GM12878 (cell line): ENCODE data around the gene TSFM. TPM values are rescaled to one million over a fixed set of nuclear protein-coding genes. Genes with fewer than 3 reads are reported as not detected.

Experiments
- CEBPZ ChIP-seq: fragments of 150-350 bp; IDR thresholded peaks from 2 replicates; pipeline ENCODE4 v1.6.1; 2016; ENCODE audit warnings: low read depth, low read length
- E2F4 ChIP-seq: IDR thresholded peaks from 2 replicates; pipeline ENCODE4 v1.6.1; 2012; ENCODE audit warnings: low read depth, low read length, improper control_type of control experiment
- GABPA ChIP-seq: IDR thresholded peaks from 2 replicates; pipeline ENCODE4 v1.6.1; 2014; ENCODE audit warnings: antibody characterized with exemption, low read depth, mild to moderate bottlenecking, inconsistent platforms
- IRF4 ChIP-seq: IDR thresholded peaks from 2 replicates; pipeline ENCODE4 v1.6.1; 2011; ENCODE audit warnings: low read depth, low read length
- KLF5 ChIP-seq: fragments of 450-650 bp; IDR thresholded peaks from 2 replicates; pipeline ENCODE4 v1.6.1; 2014; ENCODE audit warnings: mild to moderate bottlenecking; ENCODE audit not compliant: partially characterized antibody
- LARP7 ChIP-seq: fragments of 450-650 bp; IDR thresholded peaks from 2 replicates; pipeline ENCODE4 v1.6.1; 2017; ENCODE audit warnings: mild to moderate bottlenecking
- PAX5 ChIP-seq: IDR thresholded peaks from 2 replicates; pipeline ENCODE4 v1.6.1; 2011; ENCODE audit warnings: low read depth, low read length, borderline replicate concordance
- PKNOX1 ChIP-seq: fragments of 450-650 bp; IDR thresholded peaks from 2 replicates; pipeline ENCODE4 v1.6.1; 2016; ENCODE audit warnings: mild to moderate bottlenecking
- POLR2A ChIP-seq: IDR thresholded peaks from 2 replicates; pipeline ENCODE4 v1.6.1; 2011; ENCODE audit warnings: low read depth, mild to moderate bottlenecking, low read length
- RCOR1 ChIP-seq: conservative IDR thresholded peaks from 2 replicates; pipeline ENCODE4 v1.6.1; 2012; ENCODE audit warnings: low read depth, low read length, improper control_type of control experiment
- RFX5 ChIP-seq: IDR thresholded peaks from 2 replicates; pipeline ENCODE4 v1.6.1; 2011; ENCODE audit warnings: low read depth, low read length, improper control_type of control experiment
- WRNIP1 ChIP-seq: IDR thresholded peaks from 2 replicates; pipeline ENCODE4 v1.6.1; 2011; ENCODE audit warnings: low read depth, low read length, improper control_type of control experiment, borderline replicate concordance
- ZBTB11 ChIP-seq: fragments of 450-650 bp; formaldehyde crosslinking; IDR thresholded peaks from 2 replicates; pipeline ENCODE4 v1.5.0; 2022; ENCODE audit warnings: mild to moderate bottlenecking, missing genetic modification characterization
- ZNF217 ChIP-seq: fragments of 450-650 bp; IDR thresholded peaks from 2 replicates; pipeline ENCODE4 v1.6.1; 2017; ENCODE audit warnings: antibody characterized with exemption, mild to moderate bottlenecking
- ZNF274 ChIP-seq: IDR thresholded peaks from one replicate; pipeline ENCODE4 v1.8.0; 2011; ENCODE audit not compliant: insufficient read length, insufficient read depth
- ZZZ3 ChIP-seq: IDR thresholded peaks from 2 replicates; pipeline ENCODE4 v1.6.1; 2011; ENCODE audit warnings: low read depth; ENCODE audit not compliant: control insufficient read depth, insufficient read length
- polyA plus RNA-seq, 11 experiments: library from polyadenylated mRNA; depleted of rRNA in 4 of 11; unstranded in 6 of 11; stranded (reverse) in 5 of 11; fragments of >200 nt; fragmentation: Nextera tagmentation in 4 of 11; fragmentation: Illumina TruSeq in 1 of 11; extraction: Ambion mirVana in 4 of 11; extraction: Trizol in 1 of 11; gene quantifications; 1 replicate in 1 of 11; 2 replicates in 10 of 11; pipeline versions ENCODE4 v1.2.1 to v1.2.3, GENCODE V29; 2011 to 2016; ENCODE audit warnings: inconsistent platforms in 2 of 11, missing spikeins in 2 of 11, low read depth in 1 of 11
- total RNA-seq, 4 experiments: library from RNA; depleted of rRNA in 3 of 4; stranded (reverse); fragments of >200 nt in 3 of 4; fragmentation: Illumina TruSeq in 1 of 4; extraction: Trizol in 1 of 4; gene quantifications; 2 replicates each; pipeline versions ENCODE4 v1.2.1 to v1.2.3, GENCODE V29; 2013 to 2021
- TF ChIP-seq, protein P1 (sequence below): fragments of 450-650 bp; formaldehyde crosslinking; IDR thresholded peaks from 2 replicates; pipeline ENCODE4 v1.4.0; 2020; ENCODE audit warnings: mild to moderate bottlenecking, moderate library complexity

TSFM gene
- total and polyA plus RNA-seq, 10 of the 15 experiments (the other 5 are each of a cell fraction or from before 2014, with no cell fraction given) = 36.7 to 132 (median 45.6) TPM

DNA sequence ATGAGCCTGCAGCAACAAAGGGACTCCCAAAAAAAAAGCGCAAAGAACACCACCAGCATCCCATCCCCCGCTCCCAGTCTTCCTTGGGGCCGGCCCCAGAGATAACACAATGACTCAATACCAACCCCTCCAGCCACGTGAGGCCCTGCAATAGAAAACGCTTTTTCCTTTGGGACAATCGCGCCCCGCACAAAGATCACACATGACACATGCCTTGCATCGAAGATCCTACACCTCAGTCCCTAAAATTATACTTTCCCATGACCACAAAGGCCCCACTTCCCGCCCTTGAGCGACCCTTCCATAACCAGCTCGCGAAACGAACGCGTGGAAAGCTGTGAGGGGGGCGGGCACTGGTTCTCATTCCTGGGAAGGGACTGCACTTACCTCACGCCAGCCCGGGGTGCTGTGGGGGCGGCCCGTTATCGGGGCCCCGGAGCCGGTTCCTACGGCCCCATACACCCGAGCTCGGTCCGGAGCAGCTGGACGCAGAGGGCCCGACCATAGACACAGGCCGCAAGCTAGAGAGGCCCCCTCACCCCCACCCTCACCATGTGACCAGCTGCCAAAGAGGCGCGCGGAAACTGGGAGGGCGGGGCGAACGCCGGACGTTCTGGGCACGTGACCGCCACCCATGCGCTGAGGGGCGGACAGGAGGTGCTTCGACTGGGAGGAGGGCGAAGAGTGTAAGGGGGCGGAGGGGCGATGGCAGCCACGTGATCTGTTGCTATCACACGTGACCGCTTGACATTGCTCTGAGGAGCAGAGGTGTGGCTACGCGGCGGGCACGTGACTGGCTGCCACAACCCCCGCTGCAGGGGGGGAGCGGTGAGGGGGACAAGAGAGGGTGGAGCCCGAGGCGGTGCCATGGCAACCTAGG lies 30.6 kb upstream of the TSFM start, which contains the start of gene CDK4 (continued):
- TF ChIP-seq ZBTB11 (peak; percentile 40; the same call in 1 of the 2 replicates), E2F4 (peak; percentile 26; the same call in 1 of the 2 replicates), LARP7 (no peak; the same call in 1 of the 2 replicates), GABPA (peak; percentile 54; the same call in 1 of the 2 replicates), RFX5 (peak; percentile 92), CEBPZ (no peak), ZNF217 (no peak), ZNF274 (no peak), IRF4 (0 out of 2 replicates have a peak, but pooled peaks have one; percentile 28), PKNOX1 (peak; percentile 82), KLF5 (no peak), RCOR1 (no peak), POLR2A (peak; percentile 94), PAX5 (peak; percentile 79; the same call in 1 of the 2 replicates), WRNIP1 (no peak), ZZZ3 (no peak)
- TF ChIP-seq, protein P1, sequence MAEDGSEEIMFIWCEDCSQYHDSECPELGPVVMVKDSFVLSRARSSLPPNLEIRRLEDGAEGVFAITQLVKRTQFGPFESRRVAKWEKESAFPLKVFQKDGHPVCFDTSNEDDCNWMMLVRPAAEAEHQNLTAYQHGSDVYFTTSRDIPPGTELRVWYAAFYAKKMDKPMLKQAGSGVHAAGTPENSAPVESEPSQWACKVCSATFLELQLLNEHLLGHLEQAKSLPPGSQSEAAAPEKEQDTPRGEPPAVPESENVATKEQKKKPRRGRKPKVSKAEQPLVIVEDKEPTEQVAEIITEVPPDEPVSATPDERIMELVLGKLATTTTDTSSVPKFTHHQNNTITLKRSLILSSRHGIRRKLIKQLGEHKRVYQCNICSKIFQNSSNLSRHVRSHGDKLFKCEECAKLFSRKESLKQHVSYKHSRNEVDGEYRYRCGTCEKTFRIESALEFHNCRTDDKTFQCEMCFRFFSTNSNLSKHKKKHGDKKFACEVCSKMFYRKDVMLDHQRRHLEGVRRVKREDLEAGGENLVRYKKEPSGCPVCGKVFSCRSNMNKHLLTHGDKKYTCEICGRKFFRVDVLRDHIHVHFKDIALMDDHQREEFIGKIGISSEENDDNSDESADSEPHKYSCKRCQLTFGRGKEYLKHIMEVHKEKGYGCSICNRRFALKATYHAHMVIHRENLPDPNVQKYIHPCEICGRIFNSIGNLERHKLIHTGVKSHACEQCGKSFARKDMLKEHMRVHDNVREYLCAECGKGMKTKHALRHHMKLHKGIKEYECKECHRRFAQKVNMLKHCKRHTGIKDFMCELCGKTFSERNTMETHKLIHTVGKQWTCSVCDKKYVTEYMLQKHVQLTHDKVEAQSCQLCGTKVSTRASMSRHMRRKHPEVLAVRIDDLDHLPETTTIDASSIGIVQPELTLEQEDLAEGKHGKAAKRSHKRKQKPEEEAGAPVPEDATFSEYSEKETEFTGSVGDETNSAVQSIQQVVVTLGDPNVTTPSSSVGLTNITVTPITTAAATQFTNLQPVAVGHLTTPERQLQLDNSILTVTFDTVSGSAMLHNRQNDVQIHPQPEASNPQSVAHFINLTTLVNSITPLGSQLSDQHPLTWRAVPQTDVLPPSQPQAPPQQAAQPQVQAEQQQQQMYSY (CRISPR knock-in tag) = no peak
